Measurements from ENCODE around the gene GRXCR1.

The GRXCR1 gene

DNA sequence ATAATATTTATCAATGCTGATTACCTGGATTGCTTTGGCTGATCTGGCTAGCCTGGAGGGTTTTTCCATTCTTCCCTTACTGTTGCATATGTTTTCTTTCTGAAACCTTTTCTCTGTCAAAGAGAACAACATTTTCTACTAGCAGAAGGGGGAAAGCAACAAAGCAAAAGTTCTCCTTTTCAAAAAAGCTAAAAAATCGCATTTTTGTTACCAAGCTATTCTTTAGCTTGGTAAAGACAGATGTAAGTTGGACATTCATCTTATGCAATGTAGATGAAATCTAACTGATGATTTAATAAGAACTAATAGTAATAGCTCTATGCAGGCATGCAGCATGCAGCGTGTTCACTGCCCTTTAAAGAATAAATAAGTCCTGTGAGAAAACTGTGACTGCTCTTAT, at the start of gene GRXCR1:
Gene GRXCR1, plus strand, starts transcription at position 301 of the 400 bp plus-strand sequence. CDS start 554 bp downstream, outside the sequence.
- DNase-seq, result no peak

DNA sequence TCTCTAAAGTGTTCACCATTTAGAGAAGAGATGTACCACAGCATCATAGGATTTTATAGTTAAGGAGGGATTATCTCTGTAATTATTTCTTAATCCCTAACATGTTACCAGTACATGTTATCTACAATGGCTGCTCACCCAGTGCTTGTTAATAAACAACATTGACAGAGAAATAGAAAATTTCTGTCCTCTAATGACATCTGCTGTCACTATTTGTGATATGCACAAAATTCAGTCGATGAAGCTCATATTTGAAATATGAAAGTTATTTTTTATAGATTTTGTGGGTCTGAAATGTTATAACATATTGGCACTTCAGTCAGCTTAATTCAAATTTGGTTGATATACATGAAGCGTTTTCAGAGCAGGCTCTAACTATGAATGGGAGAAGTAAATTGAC, 48.8 kb upstream of the GRXCR1 start:
- DNase-seq, result no peak

DNA sequence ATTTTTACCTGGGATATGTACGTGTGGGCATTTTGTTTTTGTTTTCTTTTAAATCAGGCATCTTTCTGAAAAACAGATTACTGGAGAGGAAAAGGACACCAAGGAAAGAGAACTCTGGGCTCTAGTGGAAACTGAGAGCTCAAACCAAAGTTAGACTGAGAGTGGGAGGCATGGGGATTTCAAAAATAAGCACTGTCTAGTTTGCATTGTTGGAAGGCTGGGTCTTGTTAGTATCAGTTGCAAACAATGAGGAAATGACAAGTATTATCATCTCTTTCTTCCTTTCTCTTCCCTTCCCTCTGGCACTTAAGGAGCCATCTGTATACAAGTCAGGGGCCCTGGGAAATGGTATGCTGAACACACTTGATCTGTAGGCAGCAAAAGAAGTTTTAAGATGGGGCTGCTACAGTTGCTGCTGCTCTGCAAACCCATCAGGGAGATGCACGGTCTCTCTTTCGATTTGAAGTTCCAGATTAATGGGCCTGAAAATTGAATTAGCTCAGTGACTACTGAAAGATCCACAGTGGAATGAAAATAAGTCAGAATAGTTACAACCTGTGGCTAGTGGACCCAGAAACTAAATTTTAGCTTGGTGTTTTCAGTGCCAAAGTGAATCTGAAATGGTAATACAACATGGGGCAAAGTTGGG, 48.0 kb upstream of the GRXCR1 start:
- DNase-seq, result no peak

DNA sequence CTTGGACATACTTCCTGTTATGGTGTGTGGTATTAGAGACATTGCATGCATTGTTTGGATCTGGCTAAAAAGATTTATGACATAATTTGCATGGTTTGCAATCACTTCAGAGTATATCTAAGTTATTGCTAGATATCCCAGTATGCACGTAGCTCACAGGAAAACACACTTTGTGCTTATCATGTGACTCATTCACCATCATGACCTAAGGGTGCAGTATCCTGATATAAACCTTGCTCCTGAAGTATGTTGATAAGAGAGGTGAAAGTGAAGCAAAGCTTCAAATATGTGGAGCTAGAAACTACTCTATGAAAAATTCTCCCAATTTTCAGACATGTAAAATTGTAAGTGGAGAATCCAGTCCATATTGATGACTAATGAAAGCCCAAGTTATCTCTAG, 46.9 kb upstream of the GRXCR1 start:
- no peak for DNase-seq

DNA sequence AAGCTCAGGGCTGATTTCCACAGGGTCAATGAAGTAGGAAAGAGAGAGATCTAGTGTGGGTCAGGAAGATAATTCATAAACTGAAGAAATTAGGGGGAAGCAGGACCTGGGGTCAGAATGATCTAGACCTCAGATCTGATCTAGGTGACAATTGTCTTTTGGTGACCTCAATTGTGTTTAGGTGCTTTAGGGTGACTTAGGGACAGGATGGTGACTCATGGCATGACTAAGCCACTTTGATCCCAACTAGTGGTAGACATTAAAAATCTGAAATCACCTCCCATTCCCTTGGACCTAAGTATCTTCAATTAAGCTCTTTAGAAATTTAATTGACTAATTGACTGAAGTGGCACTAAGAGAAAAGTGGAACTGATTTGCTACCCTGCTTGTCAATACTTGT, 36.7 kb upstream of the GRXCR1 start:
- DNase-seq, result no peak

DNA sequence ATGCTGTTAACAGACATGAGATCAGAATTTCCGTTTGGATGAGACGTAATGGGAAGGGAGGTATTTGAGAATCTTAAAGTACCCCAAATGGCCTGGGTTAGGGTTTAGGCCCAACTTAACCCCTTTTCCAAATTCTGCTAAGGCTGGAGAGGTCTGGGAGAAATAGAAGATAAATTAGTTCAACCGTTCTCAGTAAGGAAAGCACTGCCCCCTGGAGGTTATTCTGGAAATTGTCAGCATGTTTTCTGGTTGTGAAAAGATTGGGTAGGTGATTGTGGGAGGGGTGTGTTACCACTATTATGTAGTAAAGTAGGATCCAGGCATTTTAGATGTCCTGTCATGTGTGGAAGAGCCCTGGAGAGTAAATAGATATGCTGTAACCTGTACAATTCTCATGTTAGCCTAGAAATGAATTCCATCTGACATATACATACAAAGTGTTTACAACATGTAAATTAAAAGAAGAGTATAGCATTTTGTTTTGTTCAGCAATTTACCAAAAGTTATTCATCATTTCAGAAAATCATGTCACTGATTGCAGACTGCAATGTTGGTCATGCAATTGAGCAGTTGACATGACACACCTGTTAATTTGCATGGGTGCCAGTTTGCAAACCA, 26.8 kb upstream of the GRXCR1 start:
- peak; percentile 43 to 56 for DNase-seq

DNA sequence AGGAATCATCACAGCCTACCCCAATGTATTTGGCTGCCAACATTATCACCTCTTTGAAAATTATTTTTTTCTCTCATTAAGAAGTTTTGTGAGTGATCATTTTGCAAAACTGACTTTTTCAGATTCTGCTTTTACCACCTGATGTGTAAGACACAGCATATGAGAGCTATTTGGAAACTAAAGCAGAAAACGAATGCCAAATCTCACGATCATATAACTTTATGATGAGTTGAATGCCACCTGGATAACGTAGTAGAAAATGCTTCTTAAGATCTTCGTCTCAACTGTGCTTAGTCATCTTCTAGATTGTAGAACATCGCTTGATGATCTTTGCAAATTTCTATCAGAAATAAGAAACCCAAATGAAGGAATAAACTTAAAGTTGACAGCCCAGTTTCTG, 21.3 kb upstream of the GRXCR1 start:
- no peak for DNase-seq

DNA sequence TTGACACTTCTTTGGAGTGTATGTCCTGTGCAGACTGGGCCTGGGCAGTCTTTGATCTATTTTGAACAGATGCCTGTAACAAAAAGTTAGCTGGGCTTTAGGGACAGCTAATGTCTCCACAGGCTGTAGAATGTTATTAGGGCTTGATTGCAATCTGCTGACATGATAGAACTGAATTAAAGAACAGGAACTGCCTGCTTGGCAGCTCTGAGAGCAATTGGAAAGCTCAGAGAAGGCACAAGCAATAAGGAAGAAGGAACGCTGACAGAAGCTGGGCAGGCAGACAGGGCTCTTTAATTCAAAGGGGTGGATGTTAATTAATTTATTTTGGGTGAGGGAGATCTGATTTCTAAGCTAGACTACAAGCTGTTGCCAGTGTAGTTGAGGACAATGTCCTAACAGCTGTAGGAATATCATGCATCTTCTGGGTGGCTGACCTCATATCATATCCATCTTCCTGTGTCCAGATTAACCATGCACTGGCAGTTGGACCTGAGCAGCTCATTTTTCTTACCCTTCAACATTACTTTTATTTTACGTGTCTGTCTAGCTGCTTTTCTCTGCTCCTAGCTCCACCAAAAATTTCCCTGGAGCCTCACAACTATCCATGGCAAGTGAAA, 20.7 kb upstream of the GRXCR1 start:
- DNase-seq, result no peak

DNA sequence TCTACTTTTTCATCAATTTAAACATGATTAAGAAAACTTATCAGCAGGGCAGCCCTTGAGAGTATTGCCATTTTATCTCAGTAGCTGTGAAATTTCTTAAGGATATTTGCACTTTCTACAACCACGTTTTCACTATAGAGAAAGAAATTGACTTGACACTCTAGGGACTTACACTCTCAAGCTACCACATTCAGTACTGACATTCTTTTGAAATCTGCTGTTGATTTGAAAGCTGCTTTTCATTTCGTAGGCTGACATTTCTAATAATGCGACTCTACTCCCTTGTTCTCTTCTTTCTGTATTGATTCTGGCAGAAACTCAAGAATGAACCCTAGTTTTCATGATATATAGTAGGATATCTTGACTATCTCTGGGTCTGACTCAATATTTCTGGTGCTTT, 13.7 kb upstream of the GRXCR1 start:
- no peak for DNase-seq

DNA sequence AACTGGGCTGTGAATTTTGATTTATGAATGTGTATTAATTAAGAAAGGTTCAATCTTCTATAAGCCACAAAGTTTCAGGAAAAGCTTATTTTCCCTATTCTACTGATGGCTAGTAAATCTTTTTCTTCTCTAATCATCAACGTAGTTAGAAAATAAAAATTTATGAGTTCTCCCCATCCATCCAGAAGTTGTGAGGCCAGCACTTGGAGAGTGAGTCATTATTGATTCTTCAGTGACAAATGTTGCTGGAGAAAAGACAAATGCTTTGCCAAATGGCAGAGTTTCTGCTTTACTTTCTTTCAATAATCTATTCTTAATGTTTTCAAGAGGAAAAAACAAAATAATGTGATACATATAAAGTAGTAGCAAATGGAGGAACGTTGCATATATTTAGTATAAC, 11.3 kb upstream of the GRXCR1 start:
- DNase-seq, result no peak

DNA sequence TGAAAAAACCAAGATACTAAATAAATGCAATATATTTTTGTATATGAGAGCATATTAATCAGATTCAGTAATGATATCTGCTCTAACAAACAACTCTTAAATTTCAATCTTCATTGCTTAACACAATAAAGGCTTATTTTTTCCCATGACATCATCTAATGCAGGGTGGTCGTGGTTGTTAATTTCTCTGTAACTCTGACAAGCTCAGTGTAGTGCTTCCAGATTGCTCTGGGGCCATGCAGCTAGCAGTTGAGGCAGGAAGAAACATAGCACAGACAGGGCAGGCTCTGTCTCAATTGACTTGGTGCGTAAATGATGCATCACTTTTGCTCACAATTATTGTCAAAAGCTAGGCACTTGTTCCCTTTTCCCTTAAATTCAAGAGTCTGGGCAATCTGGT, 869 bp upstream of the GRXCR1 start:
- DNase-seq, result no peak

DNA sequence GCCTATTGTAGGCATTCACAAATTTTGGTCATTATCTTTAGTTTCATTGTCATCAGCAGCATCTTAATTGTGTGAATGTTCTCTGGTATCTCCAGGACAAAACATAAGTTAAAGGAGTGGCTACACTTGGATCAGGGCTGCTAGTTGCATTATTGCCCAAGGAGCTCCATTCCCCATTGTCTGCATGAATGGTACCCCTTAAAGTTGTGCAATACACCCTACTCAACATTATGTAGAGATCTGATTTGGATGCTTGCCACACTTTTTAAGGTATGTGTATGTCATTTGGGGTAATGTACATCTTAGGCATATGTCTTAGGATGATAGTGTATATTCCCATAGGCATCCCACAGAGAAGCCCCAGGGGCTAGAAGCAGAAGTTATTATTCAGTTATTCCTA, 2.9 kb downstream of the GRXCR1 start:
- no peak for DNase-seq

DNA sequence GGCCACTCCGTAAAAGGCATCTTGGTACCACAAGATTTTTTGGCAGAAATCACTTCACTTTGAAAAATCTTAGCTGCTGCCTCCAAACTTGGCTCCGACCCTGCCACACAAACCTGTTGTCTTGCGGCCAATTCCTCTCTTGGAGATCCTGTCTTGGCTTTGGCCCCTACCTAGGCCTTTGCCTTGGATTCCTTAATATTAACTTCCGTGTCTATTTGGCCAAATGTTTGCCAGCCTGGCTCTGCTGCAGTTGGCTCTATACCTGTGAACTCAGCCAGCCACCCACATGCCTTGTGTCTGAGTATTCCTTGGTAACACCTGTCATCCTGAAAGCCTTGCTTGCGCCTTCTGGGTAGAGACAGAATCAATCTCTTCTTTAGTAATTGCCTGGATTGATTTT, 12.5 kb downstream of the GRXCR1 start:
- no peak for DNase-seq

DNA sequence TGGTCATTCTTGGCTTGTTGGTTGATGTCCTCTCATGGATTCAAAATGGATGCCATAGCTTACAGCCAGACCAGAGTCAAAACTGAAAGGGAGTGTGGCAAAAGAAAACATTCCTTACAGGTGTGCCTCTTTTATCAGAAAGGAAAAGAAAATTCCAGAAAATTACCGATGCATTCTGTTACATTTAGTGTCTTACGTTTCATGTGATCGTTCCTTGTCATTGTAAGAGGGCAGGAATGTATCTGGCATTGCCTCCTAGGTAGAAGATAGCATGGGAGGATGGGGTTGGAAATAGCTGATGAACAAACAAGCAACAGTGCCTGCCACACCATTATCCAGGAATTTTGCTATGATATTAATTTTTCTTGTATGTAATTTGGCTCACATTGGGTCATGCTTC, 13.1 kb downstream of the GRXCR1 start:
- no peak for DNase-seq

DNA sequence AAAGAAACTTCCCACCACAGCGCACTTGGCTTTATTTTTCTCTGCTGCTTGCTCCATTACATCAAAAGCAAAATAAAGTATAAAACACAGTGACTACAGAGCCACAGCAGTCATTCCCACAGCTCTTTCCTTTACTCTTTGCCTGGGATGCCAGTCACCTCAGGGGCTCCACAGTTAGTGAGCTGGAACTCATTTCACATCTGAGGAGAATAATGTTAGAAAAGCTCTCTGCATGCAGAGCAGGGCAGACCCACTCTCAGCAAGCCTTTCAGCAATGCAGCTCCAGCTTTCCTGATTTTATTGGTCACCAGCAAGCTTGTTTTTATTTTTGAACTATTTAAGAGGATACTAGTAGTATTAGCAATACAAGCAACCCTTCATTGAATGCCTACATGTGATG, 13.8 kb downstream of the GRXCR1 start:
- DNase-seq, result no peak

DNA sequence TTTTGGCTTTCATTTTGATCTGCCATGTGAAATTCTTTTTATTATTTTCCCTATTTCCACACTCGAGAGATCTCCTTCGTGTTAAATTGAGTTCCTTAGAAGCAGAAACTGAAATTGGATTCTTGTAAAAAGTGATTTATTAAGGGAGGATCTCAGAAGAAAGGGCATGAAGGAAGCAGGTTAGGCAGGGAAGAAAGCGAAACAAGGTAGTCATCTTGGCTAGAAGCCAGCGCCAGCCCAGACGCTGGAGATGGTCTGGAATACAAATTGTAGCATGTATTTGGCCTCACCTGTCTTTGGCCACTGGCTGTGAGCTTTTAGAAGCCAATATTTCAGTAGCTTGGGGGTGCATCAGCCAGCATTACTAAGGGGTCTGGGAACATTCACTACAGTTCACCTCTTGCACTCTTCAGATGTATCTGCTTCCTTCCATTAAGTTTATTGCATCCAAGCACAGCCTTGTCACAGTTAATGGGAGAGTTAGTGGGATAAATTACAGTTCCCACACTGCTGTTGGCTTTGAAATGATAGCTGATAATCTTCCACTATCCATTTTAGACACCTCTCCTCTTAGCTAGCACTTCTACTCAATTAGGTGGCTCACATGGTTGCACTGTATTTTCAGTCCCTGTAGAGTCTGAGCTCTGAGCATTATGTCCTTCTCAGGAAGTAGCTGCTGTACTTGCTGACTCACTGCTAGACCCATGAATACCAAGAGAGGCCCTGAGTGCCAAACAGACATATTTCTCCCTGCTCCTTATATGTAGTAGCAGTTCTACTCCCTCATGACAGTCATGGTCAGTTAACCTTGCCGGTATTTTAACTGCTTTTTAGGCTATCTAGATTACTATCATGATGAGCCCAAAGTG, 14.6 kb downstream of the GRXCR1 start:
- no peak for DNase-seq

DNA sequence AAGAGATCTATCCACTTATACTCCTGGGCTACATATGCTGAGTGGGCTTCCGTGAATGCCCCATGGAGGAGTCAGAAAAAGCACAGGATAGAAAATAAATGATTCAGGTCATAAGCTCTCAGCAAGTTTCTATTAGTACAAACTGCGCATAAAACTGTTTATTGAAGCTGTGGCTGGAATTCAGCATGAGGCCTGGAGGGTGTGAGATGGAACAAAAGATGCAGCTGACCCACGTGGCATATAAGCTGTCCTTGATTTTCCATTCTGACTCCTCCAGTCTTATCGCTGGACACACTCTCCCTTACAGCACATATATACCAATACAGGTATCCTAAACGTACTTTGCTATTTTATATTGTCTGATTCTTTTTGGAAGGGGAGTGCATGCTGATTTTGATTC, 17.9 kb downstream of the GRXCR1 start:
- no peak for DNase-seq

DNA sequence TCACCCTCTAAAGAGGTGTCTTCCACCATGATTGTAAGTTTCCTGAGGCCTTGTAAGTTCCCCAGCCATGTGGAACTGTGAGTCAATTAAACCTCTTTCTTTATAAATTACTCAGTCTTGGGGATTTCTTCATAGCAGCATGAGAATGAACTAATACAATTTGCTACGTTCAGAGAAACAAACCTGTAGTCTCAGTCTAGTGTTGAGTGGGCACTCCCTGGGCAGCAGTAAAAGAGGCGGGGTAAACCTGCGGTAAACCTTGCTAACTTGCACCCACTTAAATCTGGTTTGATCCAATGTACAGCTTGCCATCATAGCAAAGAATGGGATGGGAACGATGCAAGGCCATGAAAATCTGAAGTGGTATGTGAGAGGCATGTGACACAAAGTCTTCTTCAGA, 22.4 kb downstream of the GRXCR1 start:
- DNase-seq, result no peak

DNA sequence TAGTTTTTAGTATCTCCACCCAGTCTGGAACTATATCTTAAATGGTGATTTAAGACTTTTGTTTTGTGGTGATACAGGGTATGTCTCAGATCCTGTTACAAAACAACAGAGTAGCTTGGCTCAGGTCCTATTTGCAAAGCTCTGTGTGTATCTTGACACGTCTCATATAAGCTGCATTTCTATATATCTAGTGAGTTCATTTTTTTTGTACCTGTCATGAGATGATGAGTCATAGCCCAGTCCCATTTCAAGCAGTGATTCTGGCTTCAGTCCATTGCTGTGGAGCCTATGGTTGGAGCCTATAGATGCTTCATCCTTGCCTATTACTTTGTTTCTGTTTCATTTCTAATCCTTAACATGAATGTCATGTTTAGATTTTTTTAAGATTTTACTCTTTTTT, 23.0 kb downstream of the GRXCR1 start:
- DNase-seq, result no peak

DNA sequence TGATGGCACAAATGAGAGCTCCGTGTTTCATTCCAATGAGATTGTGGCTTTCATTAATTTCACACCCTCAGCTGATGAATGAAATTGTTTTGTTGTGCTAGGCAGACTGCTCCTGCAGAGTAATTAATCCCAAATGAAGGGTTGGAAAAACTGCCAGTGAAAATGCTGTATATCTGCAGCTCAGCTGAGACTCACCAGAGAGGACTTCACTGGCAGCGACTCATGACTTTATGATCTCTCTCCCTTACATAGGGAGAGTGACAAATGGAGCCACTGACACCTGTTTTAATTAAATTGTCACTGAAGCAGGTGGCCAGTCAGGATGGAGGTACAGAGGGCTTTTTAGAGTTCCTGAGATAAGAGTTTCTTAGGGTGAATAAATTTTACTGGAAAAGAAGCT, 24.8 kb downstream of the GRXCR1 start:
- DNase-seq, result no peak

DNA sequence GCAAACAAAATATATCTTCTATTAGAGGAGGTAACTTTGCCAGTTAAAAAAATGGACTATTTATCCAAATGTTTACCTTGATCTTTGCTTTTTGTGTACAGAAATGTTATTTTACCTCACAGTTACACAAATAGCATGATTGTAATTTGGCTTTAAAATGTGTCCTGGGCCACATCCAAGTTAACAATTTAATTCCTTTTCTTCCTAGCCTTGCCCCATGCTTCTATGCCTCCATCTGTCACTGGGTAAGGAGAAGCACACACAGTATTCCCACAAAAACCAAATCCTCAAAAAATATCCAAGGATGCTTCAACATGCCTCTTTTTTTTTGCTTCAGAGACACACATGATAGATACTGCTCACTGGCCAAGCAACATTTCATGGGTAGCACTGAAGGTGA, 30.9 kb downstream of the GRXCR1 start:
- DNase-seq, result no peak

DNA sequence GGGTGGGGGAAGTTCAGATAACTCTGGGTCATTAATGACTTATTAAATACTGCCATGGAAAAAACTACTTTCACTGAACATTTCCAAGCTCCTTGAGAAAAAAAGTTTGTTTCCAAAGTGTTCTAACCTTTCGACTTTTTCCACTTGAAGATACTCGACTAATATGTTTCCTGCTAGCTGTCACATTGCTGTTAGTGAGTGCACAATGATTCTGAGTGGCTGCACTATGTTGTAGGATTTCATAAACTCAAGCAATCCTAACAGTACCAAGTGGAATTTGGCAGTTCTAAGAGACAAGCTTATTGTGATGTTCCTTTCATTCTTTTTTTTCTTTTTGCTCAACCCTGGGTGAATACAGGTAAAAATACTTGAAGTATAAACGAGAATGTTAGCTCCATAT, 33.4 kb downstream of the GRXCR1 start:
- no peak for DNase-seq

DNA sequence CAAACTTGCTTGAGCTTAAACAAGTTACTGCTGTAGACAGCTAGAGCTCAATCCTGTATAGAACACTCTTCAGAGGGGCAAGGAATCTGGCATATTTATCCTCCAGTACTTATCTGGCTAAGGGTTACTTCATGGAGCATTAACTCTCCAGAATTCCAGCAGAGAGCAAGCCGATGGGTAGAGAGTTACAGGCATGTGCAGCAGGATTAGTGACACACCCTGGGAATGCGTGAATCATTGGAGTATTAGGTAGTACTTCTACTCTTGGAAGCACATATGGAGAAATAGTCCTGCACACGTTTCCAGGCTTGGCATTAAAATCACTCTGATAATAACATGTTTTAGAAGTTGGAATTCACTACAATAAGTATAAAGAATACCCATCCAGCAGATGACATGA, 35.4 kb downstream of the GRXCR1 start:
- no peak for DNase-seq

DNA sequence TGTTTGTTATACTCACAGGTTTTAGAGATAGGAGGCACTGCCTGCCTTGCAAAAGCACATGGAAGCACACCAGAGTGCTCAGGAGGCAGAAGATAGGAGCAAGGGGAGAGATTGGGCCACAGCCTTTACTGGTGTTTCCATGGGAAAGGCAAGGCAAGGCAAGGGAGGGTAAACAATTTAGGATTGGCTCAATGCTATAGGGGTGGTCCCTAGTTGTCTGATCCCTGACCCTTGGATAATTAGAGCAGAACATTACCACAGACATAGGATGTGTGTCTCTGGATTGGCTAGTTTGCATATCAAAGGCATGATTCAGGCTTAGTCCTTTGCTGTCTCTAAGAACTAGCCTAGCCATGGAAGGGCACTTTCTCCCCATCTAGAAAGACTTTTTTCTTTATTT, 36.1 kb downstream of the GRXCR1 start:
- DNase-seq, result no peak

Measured in CD4-positive, alpha-beta T cell treated with Interleukin-4 for 1 hour (primary cell).